Stomach (tissue), 4 donors: ENCODE data around the gene ZXDC.

ENCODE experiments used
- CTCF ChIP-seq, 7 experiments: fragments of 450-650 bp in 4 of 7; fragments of 200-600 bp in 3 of 7; sonication (generic) in 3 of 7; IDR thresholded peaks; one replicate each; pipeline ENCODE4 v1.5.1; 2016 to 2019; ENCODE audit warnings: antibody characterized with exemption in 7 of 7, control low read depth in 2 of 7, mild to moderate bottlenecking in 1 of 7
- POLR2A ChIP-seq, 4 donors: fragments of 450-650 bp; IDR thresholded peaks; one replicate each; pipeline ENCODE4 v1.6.1; 2016; ENCODE audit warnings: antibody characterized with exemption in 4 of 4, control low read depth in 2 of 4, mild to moderate bottlenecking in 1 of 4, moderate library complexity in 1 of 4

- TF ChIP-seq CTCF (IDR thresholded peaks at IDR 0.05) (no peak), POLR2A (IDR thresholded peaks at IDR 0.05) (no peak)
Observed at GRCh38 chr3:126525091-126525852, 49.6 kb upstream of the ZXDC start.
